ENCODE measurements around the gene TRAK2. TPM values are rescaled to one million over a fixed set of nuclear protein-coding genes. Genes with fewer than 3 reads are reported as not detected.
"Not testable (repeated sequence)": the region's sequence is repeated elsewhere in the genome, so short reads cannot be mapped to it uniquely, and the experiment has no call there.

Gene TRAK2
- total RNA-seq = 26.6 and 27.5 TPM in 2 replicates

- Histone ChIP-seq H3K36me3 (ENCODE audit: control insufficient read depth, insufficient read depth, low read length) (no peaks in the 10 kb centered on the region), H3K27me3 (ENCODE audit: control insufficient read depth, insufficient read depth, low read length) (no peaks in the 10 kb centered on the region), H3K4me3 (ENCODE audit: low read depth, low read length) (peak within 1 kb of the TSS; percentile 97)
- peak; percentile 19 for TF ChIP-seq CTCF (IDR thresholded peaks at IDR 0.05; ENCODE audit: insufficient read depth, low read length, poor library complexity, severe bottlenecking)
- DNase-seq (ENCODE audit: low read depth) = peak; percentile 74
Observed at GRCh38 chr2:201451292-201452057, at the start of gene TRAK2, which contains the start of gene STRADB. Gene TRAK2, minus strand, starts transcription at chr2:201451458. Its CDS starts 30,951 bp downstream, at chr2:201420507. Gene STRADB, plus strand, starts transcription at chr2:201451740. Its CDS starts 3,101 bp downstream, at chr2:201454841.

- H3K27me3 ChIP-seq (ENCODE audit: control insufficient read depth, insufficient read depth, low read length) = no peaks in the 10 kb centered on the region
- H3K4me3 ChIP-seq (ENCODE audit: low read depth, low read length) = no peak overlapping the region
- H3K36me3 ChIP-seq (ENCODE audit: control insufficient read depth, insufficient read depth, low read length) = no peaks in the 10 kb centered on the region
- no peak for DNase-seq (ENCODE audit: low read depth)
- TF ChIP-seq CTCF (IDR thresholded peaks at IDR 0.05; ENCODE audit: insufficient read depth, low read length, poor library complexity, severe bottlenecking) = no peak
Observed at GRCh38 chr2:201500534-201500933, 49.3 kb upstream of the TRAK2 start.

GRCh38 chr2:201496785-201497184 lies 45.5 kb upstream of the TRAK2 start:
- H3K36me3 ChIP-seq (ENCODE audit: control insufficient read depth, insufficient read depth, low read length) = no peaks in the 10 kb centered on the region
- TF ChIP-seq CTCF (IDR thresholded peaks at IDR 0.05; ENCODE audit: insufficient read depth, low read length, poor library complexity, severe bottlenecking) = no peak
- DNase-seq (ENCODE audit: low read depth) = no peak
- H3K27me3 ChIP-seq (ENCODE audit: control insufficient read depth, insufficient read depth, low read length) = no peaks in the 10 kb centered on the region
- H3K4me3 ChIP-seq (ENCODE audit: low read depth, low read length) = no peak overlapping the region

GRCh38 chr2:201490291-201490690 lies 39.0 kb upstream of the TRAK2 start:
- Histone ChIP-seq H3K36me3 (ENCODE audit: control insufficient read depth, insufficient read depth, low read length) (no peaks in the 10 kb centered on the region), H3K4me3 (ENCODE audit: low read depth, low read length) (no peak overlapping the region), H3K27me3 (ENCODE audit: control insufficient read depth, insufficient read depth, low read length) (no peaks in the 10 kb centered on the region)
- TF ChIP-seq CTCF (IDR thresholded peaks at IDR 0.05; ENCODE audit: insufficient read depth, low read length, poor library complexity, severe bottlenecking) = no peak
- no peak for DNase-seq (ENCODE audit: low read depth)

- Histone ChIP-seq H3K27me3 (ENCODE audit: control insufficient read depth, insufficient read depth, low read length) (no peaks in the 10 kb centered on the region), H3K36me3 (ENCODE audit: control insufficient read depth, insufficient read depth, low read length) (peaks cover 2% of the 10 kb centered on the region), H3K4me3 (ENCODE audit: low read depth, low read length) (no peak overlapping the region)
- TF ChIP-seq CTCF (IDR thresholded peaks at IDR 0.05; ENCODE audit: insufficient read depth, low read length, poor library complexity, severe bottlenecking) = no peak
- no peak for DNase-seq (ENCODE audit: low read depth)
Observed at GRCh38 chr2:201484805-201485204, 33.5 kb upstream of the TRAK2 start.

GRCh38 chr2:201483758-201484157 lies 32.5 kb upstream of the TRAK2 start:
- H3K27me3 ChIP-seq (ENCODE audit: control insufficient read depth, insufficient read depth, low read length); H3K4me3 ChIP-seq (ENCODE audit: low read depth, low read length); DNase-seq (ENCODE audit: low read depth); H3K36me3 ChIP-seq (ENCODE audit: control insufficient read depth, insufficient read depth, low read length): not testable (repeated sequence)

Data from kidney epithelial cell (primary cell).